SK-N-SH (cell line): Measurements from ENCODE around the gene LARP4. TPM values are rescaled to one million over a fixed set of nuclear protein-coding genes. Genes with fewer than 3 reads are reported as not detected.

Experiments used
- CTCF ChIA-PET: fragments of 300-600, 350-600 bp; formaldehyde crosslinking; extraction: SDS; loops from one replicate; lab custom pipeline; 2021; lab: Yijun Ruan, JAX
- POLR2A ChIA-PET: fragments of 350-600 bp; sonication (Branson Sonifier 250); formaldehyde crosslinking; extraction: SDS; loops from one replicate; lab custom pipeline; 2020; ENCODE audit warnings: antibody characterized with exemption, inconsistent platforms; lab: Yijun Ruan, JAX
- DNase-seq: peaks from one replicate; pipeline ENCODE4 v3.0.0; 2012
- H2AFZ ChIP-seq: fragments of 200-600 bp; sonication (generic); 2 replicates; pipeline ENCODE4 v1.8.1; 2016; ENCODE audit warnings: antibody characterized with exemption, mild to moderate bottlenecking, low read depth
- H3F3A ChIP-seq: fragments of 200-600 bp; sonication (generic); replicated peaks from 2 replicates; pipeline ENCODE3; 2016; ENCODE audit warnings: antibody characterized with exemption, mild to moderate bottlenecking; ENCODE audit not compliant: insufficient read depth
- H3K27ac ChIP-seq, 2 experiments: fragments of 200-500 bp in 1 of 2; fragments of 200-600 bp in 1 of 2; sonication (Bioruptor generic) in 1 of 2; sonication (generic), shearing (Covaris generic) in 1 of 2; 2 replicates each; pipeline versions ENCODE4 v1.5.1 to v1.6.1; 2014 to 2016; ENCODE audit warnings: low read depth in 2 of 2, inconsistent platforms in 1 of 2, low read length in 1 of 2, mild to moderate bottlenecking in 1 of 2, mixed read lengths in 1 of 2
- H3K27me3 ChIP-seq: fragments of 200-600 bp; sonication (generic), shearing (Covaris generic); 2 replicates; pipeline ENCODE4 v1.6.1; 2016; ENCODE audit warnings: mixed run types; ENCODE audit not compliant: insufficient read depth
- H3K36me3 ChIP-seq, 2 experiments: fragments of 200-500 bp in 1 of 2; fragments of 200-600 bp in 1 of 2; sonication (Bioruptor generic) in 1 of 2; sonication (generic) in 1 of 2; replicated peaks in 1 of 2; 2 replicates each; pipeline versions ENCODE3 to v1.5.1; 2014 to 2016; ENCODE audit warnings: low read length in 1 of 2, mild to moderate bottlenecking in 1 of 2; ENCODE audit not compliant: insufficient read depth in 2 of 2, control insufficient read depth in 1 of 2
- H3K4me1 ChIP-seq, 2 experiments: fragments of 200-500 bp in 1 of 2; fragments of 200-600 bp in 1 of 2; sonication (Bioruptor generic) in 1 of 2; sonication (generic), shearing (Covaris generic) in 1 of 2; 2 replicates each; pipeline versions ENCODE4 v1.5.1 to v1.6.1; 2014 to 2016; ENCODE audit warnings: low read depth in 1 of 2, low read length in 1 of 2, mixed run types in 1 of 2; ENCODE audit not compliant: insufficient read depth in 2 of 2, control insufficient read depth in 1 of 2
- H3K4me2 ChIP-seq: fragments of 200-600 bp; sonication (generic), shearing (Covaris generic); 2 replicates; pipeline ENCODE4 v1.6.1; 2017; ENCODE audit warnings: mixed run types
- H3K4me3 ChIP-seq, 2 experiments: fragments of 200-500 bp in 1 of 2; fragments of 200-600 bp in 1 of 2; sonication (Bioruptor generic) in 1 of 2; sonication (generic), shearing (Covaris generic) in 1 of 2; 2 replicates each; pipeline versions ENCODE4 v1.5.1 to v1.8.1; 2014 to 2016; ENCODE audit warnings: low read depth in 2 of 2, inconsistent platforms in 1 of 2, low read length in 1 of 2, mild to moderate bottlenecking in 1 of 2, mixed read lengths in 1 of 2, moderate library complexity in 1 of 2
- H3K79me2 ChIP-seq: fragments of 200-600 bp; sonication (generic); 2 replicates; pipeline ENCODE4 v1.8.1; 2017; ENCODE audit warnings: mild to moderate bottlenecking; ENCODE audit not compliant: insufficient read depth
- H3K9ac ChIP-seq: fragments of 200-600 bp; sonication (generic); 2 replicates; pipeline ENCODE4 v1.6.1; 2017; ENCODE audit warnings: mixed run types
- H3K9me2 ChIP-seq: fragments of 200-600 bp; sonication (generic); 2 replicates; pipeline ENCODE4 v1.6.1; 2017; ENCODE audit warnings: mixed run types
- H3K9me3 ChIP-seq: fragments of 200-600 bp; sonication (generic); 2 replicates; pipeline ENCODE4 v1.6.1; 2017; ENCODE audit warnings: mixed run types, mild to moderate bottlenecking, moderate library complexity
- H4K20me1 ChIP-seq: fragments of 200-600 bp; sonication (generic); 2 replicates; pipeline ENCODE4 v1.6.1; 2017; ENCODE audit warnings: mild to moderate bottlenecking, mixed run types; ENCODE audit not compliant: insufficient read depth
- CHD2 ChIP-seq: fragments of 150-350 bp; IDR thresholded peaks from 2 replicates; pipeline ENCODE4 v1.6.1; 2018; ENCODE audit warnings: low read length; ENCODE audit not compliant: partially characterized antibody
- CTCF ChIP-seq: fragments of 200-600 bp; sonication (generic); IDR thresholded peaks from 2 replicates; pipeline ENCODE4 v1.6.1; 2017; ENCODE audit warnings: antibody characterized with exemption, mild to moderate bottlenecking, moderate library complexity
- EP300 ChIP-seq, 2 experiments: IDR thresholded peaks; 2 replicates each; pipeline versions ENCODE4 v1.4.0 to v1.6.1; 2012; ENCODE audit warnings: borderline replicate concordance in 1 of 2, low read depth in 1 of 2, low read length in 1 of 2
- FOXM1 ChIP-seq: IDR thresholded peaks from 2 replicates; pipeline ENCODE4 v1.4.0; 2012; ENCODE audit warnings: low read depth, mild to moderate bottlenecking
- GATA2 ChIP-seq: sonication (generic); formaldehyde crosslinking; IDR thresholded peaks from 2 replicates; pipeline ENCODE4 v1.5.0; 2020; ENCODE audit warnings: mild to moderate bottlenecking, missing genetic modification reagents
- IRF3 ChIP-seq: fragments of 150-350 bp; IDR thresholded peaks from 2 replicates; pipeline ENCODE4 v1.6.1; 2016; ENCODE audit warnings: mild to moderate bottlenecking, low read depth, low read length
- MAX ChIP-seq: IDR thresholded peaks from 2 replicates; pipeline ENCODE4 v1.4.0; 2012; ENCODE audit warnings: low read depth
- MXI1 ChIP-seq: IDR thresholded peaks from 2 replicates; pipeline ENCODE4 v1.6.1; 2012; ENCODE audit warnings: mild to moderate bottlenecking, low read depth, low read length, improper control_type of control experiment
- PBX3 ChIP-seq: IDR thresholded peaks from 2 replicates; pipeline ENCODE4; 2012
- POLR2AphosphoS5 ChIP-seq: IDR thresholded peaks from 2 replicates; pipeline ENCODE4 v1.6.1; 2012; ENCODE audit warnings: low read depth, low read length
- RAD21 ChIP-seq: IDR thresholded peaks from 2 replicates; pipeline ENCODE4 v1.6.1; 2012; ENCODE audit warnings: mild to moderate bottlenecking, low read length
- SIN3A ChIP-seq: IDR thresholded peaks from 2 replicates; pipeline ENCODE4 v1.6.1; 2012; ENCODE audit warnings: low read depth, mild to moderate bottlenecking, low read length, moderate library complexity, borderline replicate concordance
- SMC3 ChIP-seq: IDR thresholded peaks from 2 replicates; pipeline ENCODE4 v1.6.1; 2012; ENCODE audit warnings: low read depth, low read length, improper control_type of control experiment
- TCF12 ChIP-seq: IDR thresholded peaks from 2 replicates; pipeline ENCODE4 v1.4.0; 2012
- USF2 ChIP-seq: fragments of 150-350 bp; IDR thresholded peaks from 2 replicates; pipeline ENCODE4 v1.6.1; 2017; ENCODE audit warnings: antibody characterized with exemption, low read length, low read depth, borderline replicate concordance
- YY1 ChIP-seq: IDR thresholded peaks from 2 replicates; pipeline ENCODE4 v1.4.0; 2012; ENCODE audit warnings: low read depth, mild to moderate bottlenecking
- ZBTB33 ChIP-seq: IDR thresholded peaks from 2 replicates; pipeline ENCODE4 v1.4.0; 2012; ENCODE audit warnings: low read depth, borderline replicate concordance
- WGBS: methylation state at CpG from one replicate; pipeline ENCODE4 v1.1.6; 2017; ENCODE audit warnings: low lambda C conversion rate; 5-methylcytosine and 5-hydroxymethylcytosine counted together
- polyA plus RNA-seq, 3 experiments: library from polyadenylated mRNA; depleted of rRNA; stranded (reverse); fragments of >200 nt; gene quantifications; 2 replicates each; pipeline ENCODE4 v1.2.3, GENCODE V29; 2012

The LARP4 gene
- polyA plus RNA-seq, 1 of the 3 experiments (the other 2 are of a cell fraction): 10.8 TPM

- no peak overlapping the region for H3K4me3 ChIP-seq
- no peak for DNase-seq
- CTCF ChIA-PET: no interaction called here
These were observed 13.2 kb upstream of the LARP4 start for GRCh38 chr12:50387487-50387886.

More at GRCh38 chr12:50387487-50387886, 13.2 kb upstream of the LARP4 start:
- no peaks in the 10 kb centered on the region for H3K9me2 ChIP-seq
- no peak overlapping the region; the same call in 1 of the 2 replicates for H3K4me2 ChIP-seq
- H3K79me2 ChIP-seq: no peaks in the 10 kb centered on the region
- no peaks in the 10 kb centered on the region for H3K27me3 ChIP-seq
- TF ChIP-seq MXI1 (no peak), POLR2AphosphoS5 (no peak), MAX (no peak), CTCF (no peak), SIN3A (no peak), CHD2 (no peak), YY1 (no peak), TCF12 (no peak), IRF3 (no peak), PBX3 (no peak), EP300 (IDR thresholded peaks at IDR 0.05; ENCODE audit: borderline replicate concordance in 1 of 2, low read depth in 1 of 2, low read length in 1 of 2) (no peak), USF2 (no peak), GATA2 (no peak), ZBTB33 (no peak), SMC3 (no peak), RAD21 (no peak), FOXM1 (no peak)
- TF ChIP-seq, all 33 proteins: peak for 0
- H3F3A ChIP-seq: peaks cover 18% of the 10 kb centered on the region
- H4K20me1 ChIP-seq: no peaks in the 10 kb centered on the region
- no peaks in the 10 kb centered on the region for H3K36me3 ChIP-seq
- H3K9me3 ChIP-seq: no peaks in the 10 kb centered on the region
- H3K4me1 ChIP-seq: peaks cover 0 to 4% of the 10 kb centered on the region in 2 experiments; a peak in 2 of 4 replicates
- no peak overlapping the region for H3K9ac ChIP-seq
- H3K27ac ChIP-seq: peak overlapping the region in 1 of 2 experiments; percentile 22; a peak in 2 of 4 replicates
- H2AFZ ChIP-seq: peak overlapping the region; percentile 79; the same call in 1 of the 2 replicates
- POLR2A ChIA-PET: no interaction called here
- WGBS: 37% methylated on average over 5 of the region's 5 CpGs
